Activated CD4-positive, alpha-beta T cell treated with anti-CD3 and anti-CD28 coated beads, Interleukin-2, amount 50 U/mL, for 16 hours (primary cell): Measurements from ENCODE around the gene ZSCAN30.
A peak's percentile ranks its signal among the peaks of the same experiment; 100 is the strongest.
"Not testable (repeated sequence)": the region's sequence is repeated elsewhere in the genome, so short reads cannot be mapped to it uniquely, and the experiment has no call there.

Experiments used
- DNase-seq: peaks from one replicate; pipeline ENCODE4 v3.0.0-alpha.2; 2020

ZSCAN30 gene

GRCh38 chr18:35231052-35231451 is 59.0 kb downstream of the ZSCAN30 start:
- DNase-seq, result peak; percentile 79

GRCh38 chr18:35227254-35227653 is 62.8 kb downstream of the ZSCAN30 start:
- DNase-seq, result no peak

- DNase-seq, result no peak
Observed at GRCh38 chr18:35223797-35224196, 66.2 kb downstream of the ZSCAN30 start.

GRCh38 chr18:35220424-35220823 is 69.6 kb downstream of the ZSCAN30 start:
- no peak for DNase-seq

GRCh38 chr18:35219331-35219730 is 70.7 kb downstream of the ZSCAN30 start:
- DNase-seq, result not testable (repeated sequence)

GRCh38 chr18:35216611-35217010 is 73.4 kb downstream of the ZSCAN30 start:
- DNase-seq, result not testable (repeated sequence)

GRCh38 chr18:35215026-35215425 is 75.0 kb downstream of the ZSCAN30 start:
- no peak for DNase-seq

- not testable (repeated sequence) for DNase-seq
Observed at GRCh38 chr18:35205746-35206458, 84.1 kb downstream of the ZSCAN30 start.

- no peak for DNase-seq
Observed at GRCh38 chr18:35205199-35205712, 84.8 kb downstream of the ZSCAN30 start.

GRCh38 chr18:35203067-35203466 is 87.0 kb downstream of the ZSCAN30 start:
- no peak for DNase-seq

- DNase-seq, result no peak
Observed at GRCh38 chr18:35201256-35201931, 88.6 kb downstream of the ZSCAN30 start.
